Activated CD4-positive, alpha-beta T cell treated with anti-CD3 and anti-CD28 coated beads for 24 hours (primary cell): ENCODE data around the gene MCTP2.
A peak's percentile ranks its signal among the peaks of the same experiment; 100 is the strongest.

ENCODE experiments used
- DNase-seq, 2 donors: peaks; one replicate each; pipeline ENCODE4 v3.0.0-alpha.2; 2020; ENCODE audit warnings: low read depth in 2 of 2

Gene MCTP2

DNA sequence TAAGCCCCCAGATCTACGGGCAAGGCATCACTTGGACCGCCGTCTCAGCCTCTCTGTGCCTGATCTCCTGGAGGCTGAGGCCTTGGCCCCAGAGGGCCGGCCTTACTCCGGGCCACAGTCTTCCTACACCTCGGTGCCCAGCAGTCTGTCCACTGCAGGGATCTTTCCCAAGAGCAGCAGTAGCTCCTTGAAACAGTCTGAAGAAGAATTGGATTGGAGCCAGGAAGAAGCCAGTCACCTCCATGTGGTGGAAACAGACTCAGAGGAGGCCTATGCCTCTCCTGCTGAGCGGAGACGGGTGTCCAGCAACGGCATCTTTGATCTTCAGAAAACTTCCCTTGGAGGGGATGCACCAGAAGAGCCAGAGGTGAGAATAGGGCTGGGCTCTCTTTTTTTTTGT, 67.0 kb downstream of the MCTP2 start:
- DNase-seq = no peak

DNA sequence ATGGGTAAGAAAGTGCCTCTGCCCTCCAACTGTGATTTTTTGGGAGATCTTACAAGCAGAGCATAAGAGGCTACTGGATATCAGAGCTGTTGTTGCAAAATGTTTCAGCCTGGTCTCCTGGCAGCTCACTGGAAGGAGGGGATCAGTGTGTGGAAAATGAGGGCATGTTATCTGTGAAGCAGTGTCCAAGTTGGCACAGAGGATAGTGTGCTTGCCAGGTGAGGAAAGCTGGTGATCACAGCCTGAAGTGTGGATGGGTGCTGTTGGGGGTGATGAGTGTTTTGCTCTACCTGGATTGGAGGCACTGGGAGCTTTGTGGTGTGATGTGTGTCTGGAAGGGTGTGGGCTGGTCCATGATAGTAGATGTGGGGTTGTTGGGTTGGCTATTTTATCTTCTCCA, 69.3 kb downstream of the MCTP2 start:
- no peak for DNase-seq

DNA sequence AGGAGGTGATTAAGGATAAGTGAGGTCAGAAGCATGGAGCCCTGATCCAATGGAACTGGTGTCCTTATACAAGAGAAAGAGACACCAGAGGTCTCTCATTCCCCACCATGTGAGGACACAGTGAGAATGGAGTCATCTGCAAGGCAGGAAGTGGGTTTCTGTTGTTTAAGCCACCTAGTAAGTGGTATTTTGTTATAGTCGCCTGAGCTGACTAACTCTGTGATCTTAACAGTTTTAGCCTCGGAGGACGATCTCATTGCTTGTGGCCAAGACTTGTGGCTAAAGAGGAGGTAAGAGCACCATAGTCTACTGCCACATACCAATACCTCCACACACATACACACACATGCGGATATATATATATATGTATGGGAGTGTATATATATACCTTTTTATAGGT, 73.8 kb downstream of the MCTP2 start:
- no peak for DNase-seq

DNA sequence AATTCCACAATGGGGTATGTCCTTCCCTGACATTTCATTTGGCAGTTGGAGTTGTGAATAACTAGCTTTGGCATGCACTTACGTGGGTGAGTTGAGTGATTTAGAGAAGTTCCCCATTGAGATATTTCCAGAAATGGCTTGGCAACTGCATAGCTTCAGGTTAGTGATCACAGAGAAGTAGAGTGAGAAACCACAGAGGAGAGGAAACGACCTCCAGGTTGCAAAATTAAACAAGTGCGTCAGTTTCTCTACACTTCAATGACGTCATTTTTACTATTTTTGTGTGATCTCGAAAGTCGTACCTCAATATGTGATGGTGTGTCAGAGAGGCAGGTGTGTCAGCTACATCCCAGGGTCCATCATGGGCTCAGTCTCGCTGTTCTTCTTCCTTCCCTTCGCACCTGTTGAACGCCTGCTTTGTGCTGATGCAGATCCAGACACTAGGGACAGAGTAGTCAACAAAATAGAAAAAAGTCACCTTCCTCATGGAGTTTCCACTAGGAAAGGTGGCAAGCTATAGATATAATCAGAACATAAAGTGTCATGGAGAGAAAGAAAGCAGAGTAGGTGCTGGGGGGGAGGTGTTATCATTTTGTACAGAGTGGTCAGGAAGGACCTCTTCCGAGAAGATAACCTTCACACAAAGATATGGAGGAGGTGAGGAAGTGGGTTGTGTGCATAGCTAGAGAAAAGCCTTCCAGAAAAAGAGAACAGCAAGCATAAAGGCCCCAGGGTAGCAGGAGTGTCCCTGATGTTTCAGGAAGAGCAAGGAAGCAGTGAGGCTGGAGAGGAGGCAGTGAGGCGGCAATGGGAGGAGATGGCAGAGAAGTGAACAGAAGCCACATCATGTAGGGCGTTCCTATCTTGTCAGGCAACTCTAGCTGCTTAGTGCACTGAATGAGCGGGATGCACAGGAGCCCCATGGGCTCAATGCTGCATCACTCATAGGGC, 75.6 kb downstream of the MCTP2 start:
- no peak for DNase-seq

DNA sequence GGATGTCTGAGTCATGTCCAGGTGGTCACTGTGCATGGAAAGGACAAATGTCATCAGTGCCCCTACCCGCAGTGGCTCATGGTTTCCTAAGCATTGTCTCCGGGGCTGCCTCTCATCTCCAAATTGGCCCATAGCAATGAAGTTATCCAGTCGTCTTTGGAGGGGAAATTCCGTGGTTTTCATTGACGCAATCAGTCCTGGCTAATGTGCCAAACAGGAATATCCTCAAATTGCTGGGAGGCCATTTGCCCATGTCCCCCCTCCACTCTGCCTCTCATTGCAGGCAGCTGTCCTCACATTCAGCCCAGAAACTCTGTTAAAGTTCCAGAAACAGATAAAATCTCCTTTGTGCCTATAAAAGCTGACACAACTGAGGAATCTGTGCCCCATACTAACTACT, 81.6 kb downstream of the MCTP2 start:
- DNase-seq = no peak

DNA sequence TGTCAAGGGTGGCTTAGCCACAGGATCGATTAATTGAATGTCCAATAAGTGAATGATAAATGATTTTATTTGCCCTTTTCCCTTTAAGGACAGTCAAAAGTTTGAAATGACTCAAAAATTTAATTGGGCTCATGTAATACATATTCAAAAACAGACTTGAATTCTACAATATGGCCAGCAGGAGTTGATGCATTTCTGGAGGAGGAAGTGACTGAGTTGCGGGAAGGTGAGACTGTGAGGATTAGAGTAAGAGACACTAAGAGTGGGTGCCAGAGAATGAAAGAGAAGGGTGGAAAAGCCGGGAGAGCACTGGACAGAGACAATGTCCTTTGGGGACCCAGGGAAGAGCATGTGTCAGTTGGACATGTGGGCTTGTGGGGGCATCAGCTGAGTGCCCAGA, 83.3 kb downstream of the MCTP2 start:
- no peak for DNase-seq

DNA sequence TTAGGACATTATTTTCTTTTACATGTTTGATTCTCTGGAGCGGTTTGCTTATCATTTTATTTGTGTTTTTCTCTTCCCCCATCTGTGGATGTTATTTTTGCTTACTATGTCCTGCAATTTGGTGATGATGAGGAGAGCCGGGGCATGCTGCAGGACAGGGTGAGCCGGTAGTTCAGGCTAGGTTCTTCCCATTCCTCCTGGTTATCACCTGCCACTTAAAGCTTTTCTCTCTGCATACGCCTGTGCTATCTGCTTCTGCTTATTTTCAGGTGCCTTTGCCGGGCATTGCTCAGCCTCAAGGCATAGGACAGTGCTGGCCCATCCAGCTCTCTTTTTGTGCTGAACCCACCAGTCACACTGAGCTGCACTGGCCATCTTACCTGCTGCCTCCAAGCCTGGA, 85.8 kb downstream of the MCTP2 start:
- DNase-seq = no peak

DNA sequence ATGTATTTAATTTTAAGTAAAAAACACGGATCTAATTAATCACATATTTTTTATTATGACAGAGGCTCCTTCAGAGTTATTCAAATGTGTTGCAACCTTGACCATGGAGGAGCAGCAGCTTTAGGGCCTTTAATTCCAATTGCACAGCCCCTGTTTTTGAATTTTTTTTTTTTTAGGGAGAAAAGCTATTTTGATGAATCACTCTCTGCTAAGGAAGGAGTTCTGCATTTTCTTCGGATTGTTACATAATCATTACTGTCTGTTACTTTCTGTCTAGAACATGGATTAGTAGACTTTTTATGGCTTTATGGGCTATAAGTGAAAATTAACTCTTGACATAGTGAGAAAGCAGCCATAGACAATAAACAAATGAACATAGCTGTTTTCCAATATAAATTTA, 90.8 kb downstream of the MCTP2 start:
- DNase-seq = no peak

DNA sequence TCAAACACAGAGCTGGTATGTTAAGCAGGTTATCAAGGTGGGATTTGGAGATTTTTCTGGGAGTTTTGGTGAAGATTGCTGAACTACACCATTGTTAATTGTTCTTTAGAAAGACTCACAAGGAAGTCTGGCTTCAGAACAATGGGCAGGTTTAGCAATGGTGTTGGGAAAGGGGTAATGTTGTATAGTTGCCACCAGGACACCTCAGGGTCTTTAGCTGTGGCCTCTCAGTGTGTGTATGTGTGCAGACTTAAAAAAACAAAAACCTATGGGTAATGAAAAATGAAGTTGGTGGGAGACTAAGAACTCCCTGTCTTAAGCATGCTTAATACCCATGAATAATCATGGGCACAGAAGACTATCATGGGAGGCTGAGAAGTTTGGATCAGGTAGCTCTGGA, 91.7 kb downstream of the MCTP2 start:
- DNase-seq = no peak

DNA sequence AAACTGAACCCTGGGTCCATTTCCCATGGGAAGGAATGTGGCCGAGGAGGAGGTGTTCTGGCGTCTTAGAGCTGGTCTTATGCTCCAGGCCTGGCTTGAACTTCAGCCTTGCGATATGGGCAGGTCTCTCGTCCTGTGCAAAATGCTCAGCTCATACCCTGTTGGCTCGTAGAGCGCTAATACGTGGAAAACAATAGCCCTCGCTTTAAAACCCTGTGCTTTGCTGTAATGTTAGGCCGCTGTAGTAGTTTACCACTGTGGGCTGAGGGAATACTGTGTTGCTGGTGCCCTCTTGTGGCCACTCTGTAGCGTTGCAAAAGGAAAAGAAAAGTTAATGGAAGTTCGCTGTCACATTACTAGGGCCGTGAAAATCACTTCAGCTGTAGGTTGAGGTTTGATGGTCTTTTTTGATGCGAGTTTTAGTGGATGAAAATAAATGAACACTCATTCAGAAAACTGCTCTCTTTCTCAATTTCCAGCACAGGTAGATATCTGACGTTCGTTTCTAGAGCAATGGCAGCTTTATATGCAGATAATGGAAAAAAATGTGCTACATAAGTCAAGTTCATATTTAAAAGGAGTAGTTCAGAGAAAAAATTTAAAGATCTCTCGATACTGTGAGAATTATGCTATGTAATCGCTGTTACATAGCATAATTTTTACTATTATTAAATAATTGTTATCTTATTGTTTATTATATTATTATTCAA, 92.9 kb downstream of the MCTP2 start:
- DNase-seq = peak; percentile 31 to 39

DNA sequence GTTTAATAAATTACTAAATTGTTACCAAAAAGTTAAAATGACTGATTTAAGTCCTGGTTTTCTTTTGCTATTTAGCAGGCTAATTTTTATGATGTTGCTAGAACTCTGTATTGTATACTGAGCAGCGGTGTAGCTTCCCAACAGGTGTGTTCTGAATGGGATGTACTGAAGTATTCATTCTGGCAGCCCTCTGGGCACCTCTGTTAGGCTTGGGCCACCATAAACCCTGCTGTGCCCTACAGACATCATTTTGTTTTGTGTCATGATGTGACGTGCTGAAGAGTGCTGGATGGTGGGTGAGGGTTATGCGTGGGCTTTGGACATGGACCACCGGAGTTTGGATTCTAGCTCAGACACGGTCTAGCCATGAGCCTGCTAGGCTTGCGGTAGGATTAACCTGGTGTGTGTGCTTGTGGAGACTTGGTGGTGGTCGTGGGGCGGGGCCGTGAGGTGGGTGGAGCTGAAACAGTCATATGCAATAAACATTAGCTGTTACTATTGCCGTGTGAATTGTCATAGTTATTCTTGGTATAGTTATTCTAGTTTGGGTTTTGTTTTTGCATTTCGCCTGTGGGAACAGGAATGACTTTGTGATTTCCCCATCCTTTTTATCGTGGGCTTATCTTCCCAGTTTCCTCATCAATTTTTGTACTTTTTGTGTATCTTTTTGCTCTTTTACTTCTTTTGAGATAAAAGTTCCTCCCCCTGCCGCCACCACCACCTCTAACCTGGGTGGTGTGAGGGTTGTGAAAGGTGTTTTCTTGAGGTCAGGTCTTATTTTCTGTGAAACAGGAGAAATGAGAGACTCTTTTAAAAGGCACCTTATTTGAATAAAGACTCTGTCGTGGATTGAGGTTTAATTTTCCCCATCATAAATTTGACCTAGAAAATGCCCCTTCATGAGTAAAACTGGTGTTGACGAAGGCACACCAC, 93.7 kb downstream of the MCTP2 start:
- no peak for DNase-seq

DNA sequence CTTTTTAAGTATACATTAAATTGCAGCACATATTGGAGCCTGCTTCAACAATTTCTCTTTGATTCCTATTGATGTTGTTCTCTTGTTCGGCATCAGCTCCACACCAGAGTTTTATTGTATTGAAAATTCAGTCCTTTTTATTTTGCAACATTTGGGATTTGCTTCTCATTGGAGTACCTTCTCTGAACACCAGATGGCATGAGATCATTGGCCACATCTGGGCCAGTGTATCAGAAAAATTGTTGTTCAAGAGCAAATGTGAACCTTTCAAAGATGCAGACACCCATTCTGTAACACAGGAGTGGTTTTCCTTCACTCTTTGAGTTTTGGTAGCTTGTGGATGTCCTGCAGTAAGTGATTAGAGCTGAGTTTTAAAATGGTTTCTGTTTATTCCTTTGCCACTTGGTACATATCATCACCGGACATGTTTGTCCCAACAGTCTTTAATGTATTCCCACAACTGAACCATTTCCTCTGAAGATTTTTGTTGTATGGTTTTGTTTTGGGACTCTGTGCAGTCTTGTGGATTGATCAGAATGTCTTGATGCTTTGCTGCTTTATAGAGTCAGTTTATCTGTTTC, 96.1 kb downstream of the MCTP2 start:
- DNase-seq = no peak

DNA sequence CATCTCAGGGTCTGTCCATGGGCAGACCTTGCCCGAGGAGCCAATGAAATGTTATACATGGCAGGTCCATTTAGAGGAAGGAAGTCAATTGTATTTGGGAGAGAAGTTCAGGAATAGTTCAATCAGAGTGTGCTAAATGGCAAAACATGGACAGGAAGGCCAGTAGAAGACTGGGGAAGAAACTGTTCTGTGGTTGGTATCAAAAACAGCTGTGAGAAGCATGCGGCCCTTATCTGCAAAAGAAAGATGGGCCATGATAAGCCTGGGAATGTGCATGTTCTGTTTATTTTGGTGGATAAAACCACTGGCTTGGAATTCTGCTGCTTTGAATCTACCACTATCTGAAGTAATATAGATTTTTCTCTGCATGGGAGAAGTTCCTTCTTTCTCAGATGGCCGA, 100.4 kb downstream of the MCTP2 start:
- no peak for DNase-seq

DNA sequence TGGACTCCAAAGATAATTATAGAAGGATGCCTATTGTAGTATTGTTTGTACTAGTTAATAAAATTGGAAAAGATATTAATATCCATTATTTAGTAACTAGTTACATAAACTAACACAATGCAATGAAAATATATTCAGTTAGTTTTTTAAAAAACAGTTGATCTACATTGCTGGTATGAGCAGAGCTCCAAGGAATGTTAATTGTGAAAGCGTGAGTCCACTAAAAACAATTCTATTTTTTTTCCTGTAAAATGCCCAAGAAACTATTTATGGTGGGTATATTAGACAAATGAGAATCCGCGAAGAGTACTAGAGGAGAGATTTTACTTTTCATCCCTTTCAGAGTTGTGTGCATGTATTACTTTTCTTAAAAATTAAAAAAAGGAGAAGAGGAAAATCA, 104.3 kb downstream of the MCTP2 start:
- DNase-seq = no peak

DNA sequence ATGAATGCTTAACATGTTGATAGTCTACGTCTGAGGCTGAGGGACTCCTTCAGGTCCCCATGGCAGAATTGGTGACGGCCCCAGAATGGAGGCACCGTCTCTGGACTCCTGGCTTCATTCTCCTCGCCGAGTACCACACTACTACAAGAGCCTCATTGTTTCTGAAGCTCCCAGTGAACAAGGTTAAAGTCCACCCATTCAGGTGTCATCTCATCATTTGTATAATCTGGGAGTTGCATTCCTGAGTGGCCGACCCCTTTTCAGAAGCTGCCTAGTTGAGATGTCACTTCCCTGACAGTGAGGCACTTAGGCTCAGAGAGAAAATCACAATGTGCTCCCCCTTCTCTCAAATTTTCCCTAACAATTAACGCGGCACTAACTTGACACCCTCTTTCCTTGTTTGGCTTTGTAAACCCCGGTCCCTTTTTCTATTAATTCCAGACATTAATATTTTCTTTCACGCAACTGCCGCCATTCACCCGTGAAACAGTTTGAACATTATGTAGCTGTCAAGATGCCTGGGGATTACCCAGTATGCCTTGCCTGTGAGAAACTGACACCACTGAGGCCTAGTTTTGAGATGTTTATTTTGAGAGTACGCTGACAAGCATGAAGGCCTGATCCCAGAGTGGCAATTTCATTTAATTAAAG, 105.6 kb downstream of the MCTP2 start:
- no peak for DNase-seq

DNA sequence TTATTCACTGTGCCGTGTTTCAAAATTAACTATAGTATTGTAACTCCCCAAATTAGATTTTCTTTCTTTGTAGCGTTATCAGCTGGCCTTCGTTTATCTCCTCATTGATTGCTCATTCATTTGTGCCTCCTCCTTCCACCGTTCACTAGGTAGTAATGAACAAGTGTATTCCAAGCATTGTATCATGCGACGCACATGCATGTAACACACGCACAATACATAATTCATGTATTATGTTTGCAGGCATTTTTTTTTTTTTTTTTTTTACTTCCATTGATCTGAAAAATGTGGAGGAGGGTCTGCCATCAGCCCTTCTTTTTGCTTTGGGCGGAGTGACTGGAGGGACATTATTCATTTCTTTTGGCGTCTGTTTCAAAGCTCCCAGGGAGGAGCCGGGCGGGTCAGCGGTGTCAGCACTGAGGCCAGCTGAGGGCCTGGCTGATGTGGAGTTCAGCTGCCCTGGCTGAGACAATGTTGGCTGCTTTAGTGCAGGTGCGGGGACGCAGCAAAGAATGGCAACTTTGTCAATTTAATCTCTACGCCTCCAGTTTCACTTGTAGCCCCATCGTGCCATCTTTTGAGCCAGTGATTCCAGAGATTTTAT, 107.0 kb downstream of the MCTP2 start:
- DNase-seq = no peak

DNA sequence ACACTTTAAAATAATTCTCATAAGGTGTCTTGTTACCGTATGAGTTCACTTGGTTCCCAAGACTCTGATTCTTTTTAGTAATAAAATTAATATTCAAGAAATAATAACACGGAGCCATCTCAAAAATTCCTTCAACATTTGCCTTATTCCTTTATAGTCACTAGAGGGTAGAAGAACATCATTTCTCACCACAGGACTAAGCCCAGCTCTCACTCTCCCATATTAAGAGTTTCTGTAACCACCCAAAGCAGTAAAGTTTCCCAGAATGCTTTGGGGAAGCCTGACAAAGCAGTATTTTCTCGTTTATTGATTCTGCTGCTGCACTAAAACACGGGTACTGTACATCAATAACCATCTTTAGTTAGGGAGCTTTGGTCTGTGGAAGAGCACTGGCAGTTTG, 114.9 kb downstream of the MCTP2 start:
- DNase-seq = no peak

DNA sequence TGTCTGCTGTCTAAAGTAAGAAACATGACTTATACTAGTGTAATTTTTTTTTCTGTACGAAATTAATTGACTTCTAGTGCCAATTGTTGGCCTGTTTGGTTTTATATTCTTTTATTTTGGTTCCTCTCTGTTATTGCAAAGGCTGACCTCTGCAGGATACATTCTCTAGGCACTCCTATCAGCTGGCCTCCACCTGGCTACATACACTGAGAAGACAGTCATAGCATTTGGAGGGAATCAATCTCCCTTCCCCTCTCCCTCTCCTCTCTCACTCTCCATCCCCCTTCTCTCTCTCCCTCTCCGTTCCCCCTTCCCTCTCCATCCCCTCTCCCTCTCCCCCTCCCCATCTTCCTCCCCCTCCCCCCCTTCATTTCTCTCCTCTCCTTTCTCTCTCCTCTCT, 116.7 kb downstream of the MCTP2 start:
- no peak for DNase-seq

DNA sequence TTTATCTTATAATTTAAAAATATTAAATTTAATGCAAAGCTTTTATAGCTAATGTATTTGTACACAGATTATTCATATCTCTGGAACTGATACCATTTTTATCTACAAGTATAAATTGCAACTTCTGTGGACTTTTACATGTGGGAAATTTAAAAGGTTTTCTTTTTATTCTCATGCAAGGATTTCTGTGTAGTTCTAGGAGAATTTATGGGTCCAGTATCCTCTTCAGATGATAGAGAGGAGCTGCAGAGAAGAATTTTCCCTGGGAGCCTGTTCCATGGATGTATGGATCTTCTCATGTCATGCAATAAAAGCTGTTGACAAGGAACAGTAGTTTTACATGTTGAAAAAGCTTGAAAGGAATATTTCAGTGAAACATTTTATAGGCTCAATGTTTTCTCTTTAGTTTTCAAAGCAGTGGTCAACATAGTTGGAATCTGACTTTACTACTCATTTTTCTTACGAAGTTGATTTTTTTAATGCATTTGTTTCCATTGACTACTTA, 119.7 kb downstream of the MCTP2 start:
- DNase-seq = no peak

DNA sequence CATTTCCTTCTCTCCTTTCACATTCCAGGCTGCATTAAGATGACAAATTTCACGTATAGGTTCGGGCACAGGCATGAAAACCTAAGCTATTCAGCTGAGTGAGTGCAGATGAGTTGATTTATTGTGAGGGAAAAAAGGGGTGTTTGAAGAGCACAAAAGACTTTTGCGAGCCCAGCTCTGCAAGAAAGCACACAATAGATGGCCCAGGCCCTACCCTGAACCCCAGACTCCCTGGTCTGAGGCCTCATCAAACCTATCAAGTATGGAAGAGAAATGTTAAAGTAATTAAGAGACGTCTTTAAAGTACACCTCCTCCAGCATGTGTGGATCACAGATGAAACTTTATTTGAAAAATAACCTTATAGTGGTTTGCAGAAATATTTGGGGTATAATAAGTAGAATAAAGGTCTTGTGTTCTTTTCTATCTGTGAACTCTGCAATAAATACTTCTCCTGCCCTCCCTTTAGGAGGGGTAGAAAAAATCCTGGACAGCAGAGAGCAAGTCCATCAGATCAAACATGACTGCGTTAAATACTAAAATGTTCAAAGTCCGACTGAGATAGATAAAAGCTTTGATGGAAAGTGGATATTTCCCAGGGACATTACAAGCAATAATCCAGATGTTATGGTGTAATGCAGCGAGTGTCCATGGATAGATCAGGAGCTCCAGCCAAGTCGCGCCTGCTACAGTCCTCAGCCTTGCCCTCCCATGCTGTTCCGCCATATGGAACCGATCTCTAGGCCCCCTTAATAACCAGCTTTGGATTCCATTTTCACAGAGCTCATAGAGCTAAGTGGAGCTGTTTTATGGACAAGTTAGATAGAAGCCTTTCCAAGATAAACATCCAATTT, 121.5 kb downstream of the MCTP2 start:
- DNase-seq = no peak
